ENCODE measurements around the gene JAK2. TPM values are rescaled to one million over a fixed set of nuclear protein-coding genes. Genes with fewer than 3 reads are reported as not detected.

The JAK2 gene
- total and polyA plus RNA-seq, 2 donors (not counting 3 experiments of a cell fraction or from before 2014, with no cell fraction given): 2.1 to 10.3 TPM

GRCh38 chr9:4986783-4987182, 1.7 kb downstream of the JAK2 start:
- intact Hi-C loops (cut with micrococcal nuclease): loop anchor here (5.0 kb wide), 2 partner anchors 604 to 606 kb away; no protein-coding TSS in a partner anchor

More at GRCh38 chr9:4986783-4987182, 1.7 kb downstream of the JAK2 start:
- FAIRE-seq (no peak), DNase-seq (ENCODE audit: low read depth, low spot score) (no peak)
- Histone ChIP-seq H2AFZ (ENCODE audit: low read depth, low read length) (no peak overlapping the region), H3K4me2 (ENCODE audit: insufficient read depth, low read length) (peak overlapping the region; percentile 99), H3K79me2 (ENCODE audit: control insufficient read depth, insufficient read depth, low read length) (peaks cover 34% of the 10 kb centered on the region), H3K27ac (ENCODE audit: insufficient read depth, low read depth, low read length) (no peak overlapping the region), H3K9me3 (replicated peaks; ENCODE audit: control insufficient read depth, insufficient read depth, low read length) (no peaks in the 10 kb centered on the region), H3K36me3 (ENCODE audit: control insufficient read depth in 2 of 2, extremely low read depth in 1 of 2, insufficient read depth in 2 of 2, low read length in 2 of 2) (peaks cover 1 to 2% of the 10 kb centered on the region in 2 experiments), H4K20me1 (replicated peaks; ENCODE audit: control insufficient read depth, extremely low read depth, insufficient read depth, low read length) (no peaks in the 10 kb centered on the region), H3K4me1 (ENCODE audit: control insufficient read depth, extremely low read depth, insufficient read depth, low read length) (peaks cover 36% of the 10 kb centered on the region), H3K27me3 (ENCODE audit: control insufficient read depth in 2 of 2, insufficient read depth in 2 of 2, low read length in 2 of 2) (no peaks in the 10 kb centered on the region), H3K9me1 (replicated peaks; ENCODE audit: control insufficient read depth, extremely low read depth, insufficient read depth, low read length) (no peaks in the 10 kb centered on the region), H3K4me3 (replicated peaks in 1 of 3; ENCODE audit: insufficient read depth in 1 of 3, low read depth in 1 of 3, low read length in 3 of 3) (peak overlapping the region in 1 of 3 experiments; percentile 86), H3K9ac (replicated peaks; ENCODE audit: extremely low read depth, insufficient read depth, low read length) (no peak overlapping the region)
- ChIA-PET POLR2A (interaction anchor here (0.7 kb wide), 1 partner anchor 227 kb away, joined by 4 read pairs; no protein-coding TSS in a partner anchor), CTCF (interaction anchor here (0.8 to 6.7 kb wide), 6 partner anchors 85 to 614 kb away, joined by 3 to 215 read pairs (median 12); no protein-coding TSS in a partner anchor)
- no TSS peak for BruUV-seq (replicated peaks)
- dilution Hi-C loops (cut with MboI; ENCODE audit: extremely low pct_ligation_motif_present, low sequenced_read_pairs): no loop called here
- TF ChIP-seq POLR2A (IDR thresholded peaks at IDR 0.05; ENCODE audit: low read depth, low read length) (no peak), POLR2AphosphoS5 (IDR thresholded peaks at IDR 0.05; ENCODE audit: insufficient read depth, low read depth, low read length) (no peak), FOS (IDR thresholded peaks at IDR 0.05; ENCODE audit: borderline replicate concordance, insufficient read depth, low read length) (no peak), MYC (IDR thresholded peaks at IDR 0.05; ENCODE audit: low read depth, low read length) (no peak)
- TF ChIP-seq, protein P1, sequence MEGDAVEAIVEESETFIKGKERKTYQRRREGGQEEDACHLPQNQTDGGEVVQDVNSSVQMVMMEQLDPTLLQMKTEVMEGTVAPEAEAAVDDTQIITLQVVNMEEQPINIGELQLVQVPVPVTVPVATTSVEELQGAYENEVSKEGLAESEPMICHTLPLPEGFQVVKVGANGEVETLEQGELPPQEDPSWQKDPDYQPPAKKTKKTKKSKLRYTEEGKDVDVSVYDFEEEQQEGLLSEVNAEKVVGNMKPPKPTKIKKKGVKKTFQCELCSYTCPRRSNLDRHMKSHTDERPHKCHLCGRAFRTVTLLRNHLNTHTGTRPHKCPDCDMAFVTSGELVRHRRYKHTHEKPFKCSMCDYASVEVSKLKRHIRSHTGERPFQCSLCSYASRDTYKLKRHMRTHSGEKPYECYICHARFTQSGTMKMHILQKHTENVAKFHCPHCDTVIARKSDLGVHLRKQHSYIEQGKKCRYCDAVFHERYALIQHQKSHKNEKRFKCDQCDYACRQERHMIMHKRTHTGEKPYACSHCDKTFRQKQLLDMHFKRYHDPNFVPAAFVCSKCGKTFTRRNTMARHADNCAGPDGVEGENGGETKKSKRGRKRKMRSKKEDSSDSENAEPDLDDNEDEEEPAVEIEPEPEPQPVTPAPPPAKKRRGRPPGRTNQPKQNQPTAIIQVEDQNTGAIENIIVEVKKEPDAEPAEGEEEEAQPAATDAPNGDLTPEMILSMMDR (IDR thresholded peaks at IDR 0.05; ENCODE audit: extremely low read depth in 1 of 2, insufficient read depth in 1 of 2, low read depth in 1 of 2, low read length in 2 of 2): no peak
